Gastroesophageal sphincter (tissue), 3 donors: ENCODE results near the gene SPRR5.

Experiments
- CTCF ChIP-seq, 4 experiments: fragments of 200-600 bp in 2 of 4; fragments of 450-650 bp in 2 of 4; sonication (generic) in 1 of 4; IDR thresholded peaks; one replicate each; pipeline ENCODE4 v1.5.1; 2017 to 2019; ENCODE audit warnings: antibody characterized with exemption in 4 of 4, mild to moderate bottlenecking in 2 of 4, moderate library complexity in 2 of 4
- POLR2AphosphoS5 ChIP-seq: sonication (generic); formaldehyde crosslinking; IDR thresholded peaks from one replicate; pipeline ENCODE4 v1.6.1; 2017; ENCODE audit warnings: antibody characterized with exemption

GRCh38 chr1:152972196-152972886, 25.3 kb downstream of the SPRR5 start:
- no peak for TF ChIP-seq POLR2AphosphoS5
- no peak for TF ChIP-seq CTCF (IDR thresholded peaks at IDR 0.05)
